ENCODE measurements around the gene ATG16L1.

DNA sequence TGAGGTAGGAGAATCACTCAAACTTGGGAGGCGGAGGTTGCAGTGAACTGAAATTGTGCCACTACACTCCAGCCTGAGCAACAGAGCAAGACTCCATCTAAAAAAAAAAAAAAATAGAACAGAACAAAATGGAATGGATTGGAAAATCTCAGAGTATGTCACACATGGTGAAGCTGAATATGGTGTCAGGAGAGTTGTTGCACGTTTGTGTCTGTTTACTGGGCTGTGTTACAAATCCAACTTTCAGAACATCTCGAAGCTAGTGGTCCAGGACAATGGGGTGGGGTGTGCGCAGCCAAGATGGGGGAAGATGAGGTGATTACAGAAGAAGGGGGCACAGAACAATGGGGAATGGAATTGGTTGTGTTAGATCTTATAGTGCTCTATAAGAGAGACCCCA is 73.8 kb downstream of the ATG16L1 start:
- TF ChIP-seq POLR2A (IDR thresholded peaks at IDR 0.05), result no peak
- TF ChIP-seq, protein P1, sequence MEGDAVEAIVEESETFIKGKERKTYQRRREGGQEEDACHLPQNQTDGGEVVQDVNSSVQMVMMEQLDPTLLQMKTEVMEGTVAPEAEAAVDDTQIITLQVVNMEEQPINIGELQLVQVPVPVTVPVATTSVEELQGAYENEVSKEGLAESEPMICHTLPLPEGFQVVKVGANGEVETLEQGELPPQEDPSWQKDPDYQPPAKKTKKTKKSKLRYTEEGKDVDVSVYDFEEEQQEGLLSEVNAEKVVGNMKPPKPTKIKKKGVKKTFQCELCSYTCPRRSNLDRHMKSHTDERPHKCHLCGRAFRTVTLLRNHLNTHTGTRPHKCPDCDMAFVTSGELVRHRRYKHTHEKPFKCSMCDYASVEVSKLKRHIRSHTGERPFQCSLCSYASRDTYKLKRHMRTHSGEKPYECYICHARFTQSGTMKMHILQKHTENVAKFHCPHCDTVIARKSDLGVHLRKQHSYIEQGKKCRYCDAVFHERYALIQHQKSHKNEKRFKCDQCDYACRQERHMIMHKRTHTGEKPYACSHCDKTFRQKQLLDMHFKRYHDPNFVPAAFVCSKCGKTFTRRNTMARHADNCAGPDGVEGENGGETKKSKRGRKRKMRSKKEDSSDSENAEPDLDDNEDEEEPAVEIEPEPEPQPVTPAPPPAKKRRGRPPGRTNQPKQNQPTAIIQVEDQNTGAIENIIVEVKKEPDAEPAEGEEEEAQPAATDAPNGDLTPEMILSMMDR (IDR thresholded peaks at IDR 0.05), result no peak

Measured in esophagus squamous epithelium (tissue), 4 donors.